ENCODE data around the gene PLEKHA4. TPM values are rescaled to one million over a fixed set of nuclear protein-coding genes. Genes with fewer than 3 reads are reported as not detected.

PLEKHA4 gene
- total RNA-seq, 2 donors from 2014 or later, result 22.4 to 25.1 TPM

DNA sequence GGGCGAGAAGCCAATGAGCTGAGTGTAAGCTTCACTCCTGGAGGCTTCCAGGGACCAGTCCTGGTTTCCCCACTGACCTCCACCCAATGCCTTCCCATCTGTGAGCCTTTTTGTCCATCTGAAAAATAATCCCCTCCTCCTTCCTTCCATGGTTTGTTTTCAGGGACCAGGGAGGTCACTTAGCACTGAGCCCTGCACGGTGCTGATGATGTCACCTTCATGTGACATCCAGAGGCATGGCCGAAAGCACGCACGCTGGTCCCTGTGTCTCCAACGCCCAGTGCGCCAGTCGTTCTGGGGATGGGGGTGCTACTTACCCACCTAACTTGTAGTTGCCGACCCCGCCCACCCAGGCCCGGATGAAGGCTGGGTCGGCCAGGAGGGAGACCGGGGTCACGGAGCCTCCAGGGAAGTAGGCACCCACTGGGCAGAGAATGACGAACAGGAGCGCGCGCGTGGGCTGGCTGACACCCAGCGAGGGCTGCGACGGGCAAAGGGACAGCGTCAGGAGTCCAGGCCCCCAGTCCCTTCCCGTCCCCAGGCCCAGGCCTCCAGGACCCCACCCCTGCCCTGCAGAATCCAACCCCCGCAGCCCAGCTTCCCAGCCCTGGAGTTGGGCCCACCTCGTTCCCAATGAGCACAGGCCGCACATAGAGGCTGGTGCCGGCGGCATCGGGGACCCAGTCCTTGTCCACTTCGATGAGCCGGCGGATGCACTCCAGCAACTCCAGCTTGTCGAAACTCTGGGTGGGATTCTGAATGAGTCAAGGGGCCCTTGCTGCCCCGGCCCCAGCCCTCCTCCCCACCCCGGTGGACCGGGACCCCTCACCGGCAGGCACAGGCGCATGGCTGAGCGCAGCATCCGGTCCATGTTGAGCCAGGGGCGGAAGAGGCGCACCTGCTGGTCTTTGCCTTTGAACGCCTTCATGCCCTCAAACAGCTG, 68.8 kb downstream of the PLEKHA4 start:
- H3K27ac ChIP-seq, result no peak overlapping the region
- H3K36me3 ChIP-seq, result no peaks in the 10 kb centered on the region
- TF ChIP-seq, protein P1, sequence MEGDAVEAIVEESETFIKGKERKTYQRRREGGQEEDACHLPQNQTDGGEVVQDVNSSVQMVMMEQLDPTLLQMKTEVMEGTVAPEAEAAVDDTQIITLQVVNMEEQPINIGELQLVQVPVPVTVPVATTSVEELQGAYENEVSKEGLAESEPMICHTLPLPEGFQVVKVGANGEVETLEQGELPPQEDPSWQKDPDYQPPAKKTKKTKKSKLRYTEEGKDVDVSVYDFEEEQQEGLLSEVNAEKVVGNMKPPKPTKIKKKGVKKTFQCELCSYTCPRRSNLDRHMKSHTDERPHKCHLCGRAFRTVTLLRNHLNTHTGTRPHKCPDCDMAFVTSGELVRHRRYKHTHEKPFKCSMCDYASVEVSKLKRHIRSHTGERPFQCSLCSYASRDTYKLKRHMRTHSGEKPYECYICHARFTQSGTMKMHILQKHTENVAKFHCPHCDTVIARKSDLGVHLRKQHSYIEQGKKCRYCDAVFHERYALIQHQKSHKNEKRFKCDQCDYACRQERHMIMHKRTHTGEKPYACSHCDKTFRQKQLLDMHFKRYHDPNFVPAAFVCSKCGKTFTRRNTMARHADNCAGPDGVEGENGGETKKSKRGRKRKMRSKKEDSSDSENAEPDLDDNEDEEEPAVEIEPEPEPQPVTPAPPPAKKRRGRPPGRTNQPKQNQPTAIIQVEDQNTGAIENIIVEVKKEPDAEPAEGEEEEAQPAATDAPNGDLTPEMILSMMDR (IDR thresholded peaks at IDR 0.05), result no peak
- no peaks in the 10 kb centered on the region for H3K9me3 ChIP-seq
- no peak overlapping the region for H3K4me3 ChIP-seq
- peaks cover 0 to 15% of the 10 kb centered on the region in 2 donors for H3K4me1 ChIP-seq
- no peaks in the 10 kb centered on the region for H3K27me3 ChIP-seq
- no peak for DNase-seq (ENCODE audit: low spot score)

GRCh38 chr19:48798937-48799336, 69.5 kb downstream of the PLEKHA4 start:
- TF ChIP-seq, protein P1 (IDR thresholded peaks at IDR 0.05), result no peak
- peaks cover 0 to 16% of the 10 kb centered on the region in 2 donors for H3K4me1 ChIP-seq
- H3K9me3 ChIP-seq, result no peaks in the 10 kb centered on the region
- H3K36me3 ChIP-seq, result no peaks in the 10 kb centered on the region
- H3K27me3 ChIP-seq, result no peaks in the 10 kb centered on the region
- DNase-seq (ENCODE audit: low spot score), result no peak
- no peak overlapping the region for H3K27ac ChIP-seq
- no peak overlapping the region for H3K4me3 ChIP-seq

GRCh38 chr19:48797103-48797502, 71.3 kb downstream of the PLEKHA4 start:
- Histone ChIP-seq H3K4me3 (no peak overlapping the region), H3K36me3 (no peaks in the 10 kb centered on the region), H3K27ac (no peak overlapping the region), H3K9me3 (no peaks in the 10 kb centered on the region), H3K27me3 (no peaks in the 10 kb centered on the region), H3K4me1 (peaks cover 0 to 16% of the 10 kb centered on the region in 2 donors)
- DNase-seq (ENCODE audit: low spot score), result no peak
- TF ChIP-seq, protein P1 (IDR thresholded peaks at IDR 0.05), result no peak

GRCh38 chr19:48796298-48797083, 71.9 kb downstream of the PLEKHA4 start:
- Histone ChIP-seq H3K9me3 (no peaks in the 10 kb centered on the region), H3K4me1 (peaks cover 0 to 16% of the 10 kb centered on the region in 2 donors), H3K36me3 (no peaks in the 10 kb centered on the region), H3K27ac (peak overlapping the region; percentile 88 to 91), H3K27me3 (no peaks in the 10 kb centered on the region), H3K4me3 (no peak overlapping the region)
- DNase-seq (ENCODE audit: low spot score), result no peak
- TF ChIP-seq, protein P1 (IDR thresholded peaks at IDR 0.05), result no peak

- H3K27me3 ChIP-seq, result no peaks in the 10 kb centered on the region
- TF ChIP-seq, protein P1 (IDR thresholded peaks at IDR 0.05), result no peak
- H3K4me1 ChIP-seq, result peaks cover 0 to 16% of the 10 kb centered on the region in 2 donors
- no peaks in the 10 kb centered on the region for H3K9me3 ChIP-seq
- peak overlapping the region; percentile 88 to 91 for H3K27ac ChIP-seq
- H3K4me3 ChIP-seq, result no peak overlapping the region
- DNase-seq (ENCODE audit: low spot score), result peak; percentile 67
- no peaks in the 10 kb centered on the region for H3K36me3 ChIP-seq
Measured at GRCh38 chr19:48795685-48796070, 72.7 kb downstream of the PLEKHA4 start.
